GM19240 (cell line): ENCODE results near the gene ADAM22.
"Not testable (repeated sequence)": the region's sequence is repeated elsewhere in the genome, so short reads cannot be mapped to it uniquely, and the experiment has no call there.

Source experiments
- DNase-seq: peaks from one replicate; pipeline ENCODE4 v3.0.0; 2011; ENCODE audit warnings: low spot score; ENCODE audit not compliant: insufficient read length

ADAM22 gene, protein sequence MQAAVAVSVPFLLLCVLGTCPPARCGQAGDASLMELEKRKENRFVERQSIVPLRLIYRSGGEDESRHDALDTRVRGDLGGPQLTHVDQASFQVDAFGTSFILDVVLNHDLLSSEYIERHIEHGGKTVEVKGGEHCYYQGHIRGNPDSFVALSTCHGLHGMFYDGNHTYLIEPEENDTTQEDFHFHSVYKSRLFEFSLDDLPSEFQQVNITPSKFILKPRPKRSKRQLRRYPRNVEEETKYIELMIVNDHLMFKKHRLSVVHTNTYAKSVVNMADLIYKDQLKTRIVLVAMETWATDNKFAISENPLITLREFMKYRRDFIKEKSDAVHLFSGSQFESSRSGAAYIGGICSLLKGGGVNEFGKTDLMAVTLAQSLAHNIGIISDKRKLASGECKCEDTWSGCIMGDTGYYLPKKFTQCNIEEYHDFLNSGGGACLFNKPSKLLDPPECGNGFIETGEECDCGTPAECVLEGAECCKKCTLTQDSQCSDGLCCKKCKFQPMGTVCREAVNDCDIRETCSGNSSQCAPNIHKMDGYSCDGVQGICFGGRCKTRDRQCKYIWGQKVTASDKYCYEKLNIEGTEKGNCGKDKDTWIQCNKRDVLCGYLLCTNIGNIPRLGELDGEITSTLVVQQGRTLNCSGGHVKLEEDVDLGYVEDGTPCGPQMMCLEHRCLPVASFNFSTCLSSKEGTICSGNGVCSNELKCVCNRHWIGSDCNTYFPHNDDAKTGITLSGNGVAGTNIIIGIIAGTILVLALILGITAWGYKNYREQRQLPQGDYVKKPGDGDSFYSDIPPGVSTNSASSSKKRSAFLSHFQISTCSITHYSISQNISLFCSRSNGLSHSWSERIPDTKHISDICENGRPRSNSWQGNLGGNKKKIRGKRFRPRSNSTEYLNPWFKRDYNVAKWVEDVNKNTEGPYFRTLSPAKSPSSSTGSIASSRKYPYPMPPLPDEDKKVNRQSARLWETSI

DNA sequence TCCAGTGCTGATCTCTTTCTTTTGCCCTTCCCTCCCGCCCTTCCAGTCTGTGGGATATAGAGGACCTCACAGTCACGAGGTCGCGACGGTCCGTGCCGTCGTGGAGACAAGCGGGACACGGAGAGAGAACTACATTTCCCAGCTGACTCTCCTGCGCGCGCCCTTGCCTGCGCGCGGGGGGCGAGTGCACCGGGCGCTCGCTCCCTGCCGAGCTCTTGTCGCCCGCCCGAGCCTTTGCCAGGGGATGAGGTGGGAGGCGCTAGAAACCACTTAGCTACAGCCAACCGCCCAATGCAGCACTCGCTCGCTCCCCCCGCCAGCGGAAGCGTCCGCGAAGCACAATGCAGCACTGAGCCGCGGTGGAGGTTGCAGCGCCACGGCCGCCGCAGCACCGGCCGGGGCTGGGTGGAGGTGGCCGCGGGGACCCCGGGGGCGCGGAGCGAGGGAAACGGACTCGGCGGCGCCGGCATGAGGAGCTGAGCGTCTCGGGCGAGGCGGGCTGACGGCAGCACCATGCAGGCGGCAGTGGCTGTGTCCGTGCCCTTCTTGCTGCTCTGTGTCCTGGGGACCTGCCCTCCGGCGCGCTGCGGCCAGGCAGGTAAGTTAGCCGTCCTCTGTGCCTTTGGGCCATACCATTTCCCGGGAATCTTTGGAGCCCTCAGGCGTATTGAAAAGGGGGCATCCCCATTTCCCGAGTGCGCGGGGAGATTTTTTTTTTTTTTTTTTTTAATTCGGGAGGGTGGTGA lies at the start of gene ADAM22:
TSS of gene ADAM22 (plus strand) at position 299 of the 746 bp plus-strand sequence. CDS start at position 514, 215 bp downstream.
- DNase-seq: peak; percentile 61

DNA sequence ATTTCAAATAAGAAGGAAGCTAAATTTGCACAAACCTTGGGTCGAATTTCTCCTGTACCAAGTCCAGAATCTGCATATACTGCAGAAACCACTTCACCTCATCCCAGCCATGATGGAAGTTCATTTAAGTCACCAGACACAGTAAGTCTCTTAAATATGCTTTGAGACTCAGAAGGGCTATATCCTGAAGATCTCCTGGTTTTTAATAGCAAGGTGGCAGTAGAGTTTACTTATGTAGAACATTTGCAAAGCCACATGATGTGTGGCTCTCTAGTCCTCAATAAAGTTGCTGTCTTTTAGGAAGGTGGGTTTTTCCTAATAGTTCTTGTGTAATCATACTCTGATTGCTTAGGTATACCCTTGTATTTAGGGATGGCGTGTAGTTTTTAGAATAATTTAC lies 49.0 kb upstream of the ADAM22 start:
- DNase-seq: no peak

DNA sequence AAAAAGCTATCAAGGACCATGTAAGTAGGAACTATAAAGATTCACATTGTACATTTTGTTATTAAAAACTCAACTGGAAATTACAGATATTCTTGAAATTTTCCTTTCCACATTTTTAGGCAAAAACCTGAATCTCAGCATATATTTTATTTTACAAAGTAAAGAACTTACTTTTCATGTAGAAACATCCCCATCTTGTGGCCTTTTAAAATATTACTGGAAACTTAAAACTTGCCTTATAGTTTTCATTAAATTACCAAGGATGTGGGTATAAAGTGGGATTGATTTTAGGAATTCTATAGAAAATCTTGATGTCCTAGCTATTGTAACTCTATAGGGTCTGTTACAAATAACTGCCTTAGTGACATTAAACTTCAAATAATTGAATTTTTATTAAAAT lies 47.2 kb upstream of the ADAM22 start:
- no peak for DNase-seq

DNA sequence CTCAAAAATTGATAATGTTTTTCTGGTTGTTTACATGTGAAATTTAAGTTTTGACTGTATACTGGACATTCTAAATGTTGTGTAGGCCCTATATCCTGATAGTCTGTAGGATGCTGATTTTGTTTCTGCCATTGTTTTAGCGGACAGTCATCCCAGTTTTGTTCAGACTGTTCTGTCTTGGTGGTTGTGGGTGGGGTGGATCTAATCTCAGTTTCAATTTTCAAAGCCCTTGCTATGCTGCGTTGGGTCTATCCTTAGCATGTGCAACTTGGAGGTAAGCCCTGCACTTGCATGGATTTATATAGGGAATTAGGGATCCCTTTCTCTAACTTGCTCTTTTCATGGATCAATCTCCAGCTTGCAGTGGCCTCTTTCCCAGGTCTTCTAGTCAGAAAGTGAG lies 38.7 kb upstream of the ADAM22 start:
- no peak for DNase-seq

DNA sequence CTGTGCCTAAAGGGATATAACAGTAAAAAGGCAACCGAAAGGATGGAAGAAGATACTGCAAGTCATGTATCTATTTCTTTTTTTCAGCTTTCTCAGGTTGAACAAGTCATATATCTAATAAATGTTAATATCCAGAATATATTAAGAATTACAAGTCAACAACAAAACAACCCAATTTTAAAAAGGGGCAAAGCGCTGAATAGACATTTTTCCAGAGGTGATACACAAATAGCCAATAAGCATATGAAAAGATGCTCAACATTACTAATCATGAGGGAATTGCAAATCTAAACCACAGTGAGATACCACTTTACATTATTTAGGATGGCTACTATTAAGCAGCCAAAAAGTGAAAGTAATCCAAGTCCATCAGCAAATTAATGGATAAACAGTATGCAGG lies 34.8 kb upstream of the ADAM22 start:
- DNase-seq: no peak

DNA sequence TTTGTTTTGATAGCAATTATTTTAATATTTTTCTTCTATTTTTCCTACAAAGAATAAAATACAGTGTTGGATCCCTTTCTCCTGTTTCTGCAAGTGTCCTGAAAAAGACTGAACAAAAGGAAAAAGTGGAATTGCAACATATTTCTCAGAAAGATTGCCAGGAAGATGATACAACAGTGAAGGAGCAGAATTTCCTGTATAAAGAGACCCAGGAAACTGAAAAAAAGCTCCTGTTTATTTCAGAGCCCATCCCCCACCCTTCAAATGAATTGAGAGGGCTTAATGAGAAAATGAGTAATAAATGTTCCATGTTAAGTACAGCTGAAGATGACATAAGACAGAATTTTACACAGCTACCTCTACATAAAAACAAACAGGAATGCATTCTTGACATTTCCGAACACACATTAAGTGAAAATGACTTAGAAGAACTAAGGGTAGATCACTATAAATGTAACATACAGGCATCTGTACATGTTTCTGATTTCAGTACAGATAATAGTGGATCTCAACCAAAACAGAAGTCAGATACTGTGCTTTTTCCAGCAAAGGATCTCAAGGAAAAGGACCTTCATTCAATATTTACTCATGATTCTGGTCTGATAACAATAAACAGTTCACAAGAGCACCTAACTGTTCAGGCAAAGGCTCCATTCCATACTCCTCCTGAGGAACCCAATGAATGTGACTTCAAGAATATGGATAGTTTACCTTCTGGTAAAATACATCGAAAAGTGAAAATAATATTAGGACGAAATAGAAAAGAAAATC lies 26.7 kb upstream of the ADAM22 start:
- not testable (repeated sequence) for DNase-seq

DNA sequence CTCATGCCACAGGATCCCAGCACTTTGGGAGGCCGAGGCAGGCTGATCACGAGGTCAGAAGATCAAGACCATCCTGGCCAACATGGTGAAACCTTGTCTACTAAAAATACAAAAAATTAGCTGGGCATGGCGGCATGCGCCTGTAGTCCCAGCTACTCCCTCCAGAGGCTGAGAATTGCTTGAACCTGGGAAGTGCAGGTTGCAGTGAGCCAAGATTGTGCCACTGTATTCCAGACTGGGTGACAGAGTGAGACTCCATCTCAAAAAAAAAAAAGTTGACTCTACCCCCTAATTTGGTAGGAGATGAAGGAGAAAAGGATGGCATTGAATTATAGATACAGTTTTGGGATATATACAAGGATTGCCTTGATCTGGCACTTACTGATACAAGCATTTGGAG lies 25.2 kb upstream of the ADAM22 start:
- DNase-seq: not testable (repeated sequence)

DNA sequence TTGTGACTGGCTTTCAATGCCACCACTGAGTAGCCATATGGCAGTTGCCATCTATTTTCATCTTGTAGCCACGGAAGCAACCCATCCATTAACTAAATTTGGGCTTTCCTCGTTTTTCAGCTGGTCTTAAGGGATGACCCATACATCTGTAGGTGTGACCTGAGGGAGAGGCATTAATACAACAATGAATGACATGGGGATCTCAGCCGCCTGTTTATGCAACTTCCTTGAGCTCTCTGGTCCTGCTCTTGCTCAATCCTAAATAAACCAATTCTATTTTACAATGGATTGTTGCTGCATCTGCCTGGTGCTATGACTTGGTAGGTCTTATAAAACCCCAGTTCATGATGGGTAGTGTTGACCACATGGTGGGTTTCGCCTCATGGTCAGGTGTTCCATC lies 21.9 kb upstream of the ADAM22 start:
- DNase-seq: no peak

DNA sequence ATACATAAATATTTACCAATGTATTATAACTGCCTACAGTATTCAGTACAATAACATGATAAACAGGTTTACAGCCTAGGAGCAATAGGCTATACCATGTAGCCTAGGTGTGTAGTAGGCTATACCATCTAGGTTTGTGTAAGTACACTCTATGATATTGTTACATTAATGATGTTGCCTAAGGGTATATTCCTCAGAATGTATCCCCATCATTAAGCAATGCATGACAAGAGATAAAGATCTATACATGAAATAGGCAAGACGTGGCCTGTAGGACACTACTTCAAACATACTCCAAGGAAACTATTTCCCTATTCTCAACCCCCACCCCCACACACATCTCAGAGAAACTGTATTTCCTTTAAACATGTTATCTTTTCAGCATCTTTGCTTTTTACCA lies 15.3 kb upstream of the ADAM22 start:
- DNase-seq: no peak

DNA sequence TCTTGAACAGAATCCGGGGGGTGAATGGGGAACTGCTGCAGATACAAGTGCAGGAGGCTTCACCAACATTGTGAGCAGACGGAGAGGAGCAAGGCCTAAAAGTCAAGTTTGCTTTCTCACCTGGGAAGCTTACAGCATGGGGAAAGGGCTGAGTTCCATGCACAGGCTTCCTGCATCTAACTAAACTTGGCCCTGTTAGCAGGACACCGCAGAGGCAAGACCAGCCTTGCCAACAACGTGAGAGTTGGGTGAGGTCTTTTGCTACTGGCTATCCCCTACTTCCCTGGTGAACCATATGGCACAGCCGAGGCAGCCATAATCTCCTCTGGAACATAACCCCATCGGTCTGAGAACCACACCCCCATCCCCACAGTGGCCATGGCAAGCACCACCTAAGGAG lies 14.2 kb upstream of the ADAM22 start:
- DNase-seq: no peak

- DNase-seq: no peak
Measured at GRCh38 chr7:87920578-87920977, 13.5 kb upstream of the ADAM22 start.

DNA sequence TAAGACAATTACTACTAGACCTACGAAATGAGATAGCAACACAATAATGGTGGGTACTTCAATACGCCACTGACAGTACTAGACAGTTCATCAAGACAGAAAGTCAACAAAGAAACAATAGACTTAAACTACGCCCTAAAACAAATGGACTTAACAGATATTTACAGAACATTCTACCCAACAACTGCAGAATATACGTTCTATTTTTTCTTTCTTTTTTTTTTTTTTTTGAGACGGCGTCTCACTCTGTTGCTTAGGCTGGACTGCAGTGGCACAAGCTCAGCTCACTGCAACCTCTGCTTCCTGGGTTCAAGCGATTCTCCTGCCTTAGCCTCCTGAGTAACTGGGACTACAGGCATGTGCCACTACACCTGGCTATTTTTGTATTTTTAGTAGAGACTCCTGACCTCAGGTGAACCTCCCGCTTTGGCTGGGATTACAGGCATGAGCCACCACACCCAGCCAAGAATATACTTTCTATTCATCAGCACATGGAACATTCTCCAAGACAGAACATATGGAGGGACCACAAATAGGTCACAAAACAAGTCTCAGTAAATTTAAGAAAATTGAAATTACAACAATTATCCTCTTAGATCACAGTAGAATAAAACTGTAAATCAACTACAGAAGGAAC lies 11.2 kb upstream of the ADAM22 start:
- not testable (repeated sequence) for DNase-seq

DNA sequence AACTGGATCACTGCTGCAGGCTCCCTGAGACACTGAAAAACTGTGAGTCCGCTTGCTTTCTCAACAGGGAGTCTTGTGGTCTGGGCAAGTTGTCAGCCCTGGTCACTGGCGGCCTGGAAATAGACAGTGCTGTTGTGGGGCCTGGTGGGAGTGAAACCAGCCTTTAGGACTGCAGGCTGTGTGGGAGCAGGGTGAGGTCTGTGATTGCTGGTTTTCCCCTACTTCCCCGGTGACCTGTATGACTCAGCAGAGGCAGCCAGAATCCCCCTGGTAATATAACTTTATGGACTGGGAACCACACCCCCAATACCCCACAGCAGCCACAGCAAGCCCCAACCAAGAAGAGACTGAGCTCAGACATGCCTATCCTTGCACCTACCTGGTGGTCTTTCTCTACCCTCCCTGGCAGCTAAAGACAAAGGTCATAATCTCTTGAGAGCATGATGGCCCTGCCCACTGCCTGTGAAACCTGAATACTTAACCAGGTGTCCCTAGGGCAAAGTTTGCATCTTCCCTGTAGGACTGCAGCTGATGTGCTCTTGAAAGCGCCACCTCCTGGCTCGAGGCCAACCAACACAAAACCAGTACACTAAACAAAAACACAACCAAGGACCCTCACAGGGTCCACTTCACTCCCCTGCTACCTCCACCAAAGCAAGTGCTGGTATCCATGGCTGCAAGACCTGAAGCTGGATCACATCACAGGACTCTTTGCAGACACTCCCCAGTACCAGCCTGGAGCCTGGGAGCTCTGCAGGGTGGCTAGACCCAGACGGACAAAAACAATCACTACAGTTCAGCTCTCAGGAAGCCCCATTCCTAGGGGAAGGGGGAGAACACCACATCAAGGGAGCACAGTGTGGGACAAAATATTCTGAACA lies 7.2 kb upstream of the ADAM22 start:
- DNase-seq: no peak

DNA sequence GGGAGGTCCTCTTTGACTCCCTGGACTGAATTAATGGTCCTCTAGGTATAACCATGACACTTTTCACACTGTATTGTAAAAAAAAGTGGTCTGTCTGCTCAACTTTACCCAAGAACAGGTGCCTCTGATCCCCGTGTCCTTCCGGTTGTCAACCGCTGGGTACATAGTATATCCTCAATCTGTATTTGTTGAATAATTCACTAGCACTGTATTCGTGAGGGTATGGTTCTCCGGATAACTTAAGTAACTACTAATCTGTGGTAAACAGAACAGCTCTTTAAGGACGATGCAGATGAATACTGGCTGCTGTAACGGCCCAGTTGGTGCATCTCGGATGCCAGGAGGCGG lies 472 bp upstream of the ADAM22 start:
- no peak for DNase-seq

DNA sequence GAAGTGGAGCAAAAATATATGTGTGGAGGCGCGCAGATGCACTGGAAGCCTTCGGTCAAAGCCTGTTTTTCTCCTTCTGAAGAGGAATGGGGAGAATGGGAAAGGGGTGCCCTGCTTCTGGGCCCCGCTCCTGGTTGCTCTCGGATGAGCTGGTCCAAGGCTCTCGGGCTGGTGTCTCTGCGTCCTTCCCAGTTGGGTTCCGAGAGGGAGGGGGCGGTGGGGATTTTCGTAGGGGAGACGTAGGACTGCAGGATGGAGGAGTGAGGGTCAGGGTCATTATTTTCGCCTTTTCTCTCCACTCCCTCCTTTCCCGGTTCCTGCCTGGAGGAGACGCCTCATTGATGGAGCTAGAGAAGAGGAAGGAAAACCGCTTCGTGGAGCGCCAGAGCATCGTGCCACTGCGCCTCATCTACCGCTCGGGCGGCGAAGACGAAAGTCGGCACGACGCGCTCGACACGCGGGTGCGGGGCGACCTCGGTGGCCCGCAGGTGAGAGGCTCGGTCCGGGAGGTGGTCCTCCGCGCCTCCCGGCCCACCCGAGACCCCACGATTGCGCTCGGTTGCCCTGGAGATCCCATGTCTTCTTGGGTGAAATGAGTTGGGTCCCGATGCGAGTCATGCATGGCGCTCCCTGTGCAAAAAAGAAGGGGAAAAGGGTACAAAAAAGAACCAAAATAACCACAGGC lies 790 bp downstream of the ADAM22 start:
- no peak for DNase-seq

GRCh38 chr7:87935384-87935706 lies 1.3 kb downstream of the ADAM22 start:
- DNase-seq: no peak

- no peak for DNase-seq
Measured at GRCh38 chr7:87941138-87941537, 7.1 kb downstream of the ADAM22 start.

DNA sequence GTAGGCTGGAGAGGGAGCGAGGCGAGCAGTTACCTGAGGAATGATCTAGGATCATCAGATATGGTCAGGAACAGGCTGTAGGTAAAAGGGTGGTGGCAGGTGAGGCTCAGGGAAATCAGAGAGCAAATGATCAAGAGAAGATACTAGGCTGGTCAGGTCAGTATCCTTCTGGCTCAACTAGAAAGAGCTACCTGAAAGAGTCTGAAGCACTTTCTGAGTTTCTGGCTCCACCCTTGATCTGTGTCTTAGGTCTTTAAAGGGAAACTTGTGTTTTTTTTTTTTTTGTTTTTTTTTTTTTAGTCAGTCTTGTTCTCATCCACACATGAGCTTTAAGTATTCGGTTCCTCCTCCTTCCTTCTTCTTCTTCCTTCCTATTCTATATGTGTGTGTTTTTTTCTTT lies 10.5 kb downstream of the ADAM22 start:
- DNase-seq: no peak

- not testable (repeated sequence) for DNase-seq
Measured at GRCh38 chr7:87945926-87946325, 11.9 kb downstream of the ADAM22 start.
